Measurements from ENCODE around the gene ZBTB12.
"Not testable (repeated sequence)": the region's sequence is repeated elsewhere in the genome, so short reads cannot be mapped to it uniquely, and the experiment has no call there.

Gene ZBTB12

GRCh38 chr6:31915351-31915750 lies 13.5 kb upstream of the ZBTB12 start:
- TF ChIP-seq FOXP2 (optimal IDR thresholded peaks at IDR 0.05; ENCODE audit: control extremely low read depth, extremely low read length, insufficient read depth) (no peak), EZH2 (IDR thresholded peaks at IDR 0.05) (no peak), POLR2AphosphoS5 (IDR thresholded peaks at IDR 0.05; ENCODE audit: borderline replicate concordance, low read depth, low read length) (no peak)
- H3K36me3 ChIP-seq (ENCODE audit: insufficient read depth, low read length), result no peaks in the 10 kb centered on the region

GRCh38 chr6:31911826-31912585 lies 10.1 kb upstream of the ZBTB12 start:
- Histone ChIP-seq H3K9ac (ENCODE audit: insufficient read length) (no peak overlapping the region), H3K4me3 (no peak overlapping the region), H3K9me3 (ENCODE audit: low read depth, low read length) (no peaks in the 10 kb centered on the region), H3K27ac (no peak overlapping the region), H3K36me3 (ENCODE audit: insufficient read depth, low read length) (no peaks in the 10 kb centered on the region)
- TF ChIP-seq FOXP2 (optimal IDR thresholded peaks at IDR 0.05; ENCODE audit: control extremely low read depth, extremely low read length, insufficient read depth) (no peak), EZH2 (IDR thresholded peaks at IDR 0.05) (no peak), POLR2AphosphoS5 (IDR thresholded peaks at IDR 0.05; ENCODE audit: borderline replicate concordance, low read depth, low read length) (no peak)
- no peak for DNase-seq (ENCODE audit: low read depth, low spot score)

More at GRCh38 chr6:31915351-31915750, 13.5 kb upstream of the ZBTB12 start:
- DNase-seq (ENCODE audit: low read depth, low spot score), result no peak
- Histone ChIP-seq H3K27ac (no peak overlapping the region), H3K9me3 (ENCODE audit: low read depth, low read length) (no peaks in the 10 kb centered on the region), H3K4me3 (no peak overlapping the region), H3K9ac (ENCODE audit: insufficient read length) (no peak overlapping the region)

GRCh38 chr6:31909298-31909697 lies 7.4 kb upstream of the ZBTB12 start:
- H3K4me3 ChIP-seq; H3K9me3 ChIP-seq (ENCODE audit: low read depth, low read length); DNase-seq (ENCODE audit: low read depth, low spot score); H3K9ac ChIP-seq (ENCODE audit: insufficient read length); H3K27ac ChIP-seq; H3K36me3 ChIP-seq (ENCODE audit: insufficient read depth, low read length): not testable (repeated sequence)

DNA sequence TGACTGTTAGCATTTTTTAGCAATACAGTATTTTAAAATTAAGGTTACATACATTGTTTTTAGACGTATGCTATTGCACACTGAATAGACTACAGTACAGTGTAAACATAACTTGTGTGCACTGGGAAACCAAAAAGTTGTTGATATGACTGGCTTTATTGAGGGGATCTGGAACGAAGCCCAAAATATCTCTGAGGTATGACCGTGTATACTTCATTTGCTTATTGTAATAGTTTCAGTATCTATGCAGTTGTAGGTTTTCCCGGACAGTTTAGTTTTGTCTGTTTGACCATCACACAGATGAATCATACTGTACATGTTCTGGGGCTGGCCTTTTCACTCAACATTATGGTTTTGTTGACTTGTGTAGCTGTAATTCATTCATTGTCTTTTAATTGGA lies 6.9 kb upstream of the ZBTB12 start:
- no peaks in the 10 kb centered on the region for H3K36me3 ChIP-seq (ENCODE audit: insufficient read depth, low read length)
- no peak for TF ChIP-seq POLR2AphosphoS5 (IDR thresholded peaks at IDR 0.05; ENCODE audit: borderline replicate concordance, low read depth, low read length)
- TF ChIP-seq FOXP2 (optimal IDR thresholded peaks at IDR 0.05; ENCODE audit: control extremely low read depth, extremely low read length, insufficient read depth), result no peak
- no peak for TF ChIP-seq EZH2 (IDR thresholded peaks at IDR 0.05)
- DNase-seq (ENCODE audit: low read depth, low spot score), result no peak
- no peak overlapping the region for H3K4me3 ChIP-seq
- no peak overlapping the region for H3K9ac ChIP-seq (ENCODE audit: insufficient read length)
- peak overlapping the region; percentile 60; the same call in 1 of the 2 replicates for H3K27ac ChIP-seq
- no peaks in the 10 kb centered on the region for H3K9me3 ChIP-seq (ENCODE audit: low read depth, low read length)

DNA sequence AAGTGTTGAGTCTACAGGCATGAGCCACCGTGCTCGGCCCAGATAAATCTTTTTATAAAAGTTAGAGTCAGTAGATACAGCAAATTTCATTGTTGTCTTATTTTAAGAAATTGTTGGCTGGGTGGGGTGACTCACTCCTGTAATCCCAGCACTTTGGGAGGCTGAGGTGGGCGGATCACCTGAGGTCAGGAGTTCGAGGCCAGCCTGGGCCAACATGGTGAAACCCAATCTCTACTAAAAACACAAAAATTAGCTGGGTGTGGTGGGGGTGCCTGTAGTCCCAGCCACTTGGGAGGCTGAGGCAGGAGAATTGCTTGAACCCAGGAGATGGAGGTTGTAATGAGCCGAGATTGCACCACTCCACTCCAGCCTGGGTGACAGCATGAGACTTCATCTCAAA lies 6.4 kb upstream of the ZBTB12 start:
- H3K9me3 ChIP-seq (ENCODE audit: low read depth, low read length); DNase-seq (ENCODE audit: low read depth, low spot score); H3K27ac ChIP-seq: not testable (repeated sequence)

DNA sequence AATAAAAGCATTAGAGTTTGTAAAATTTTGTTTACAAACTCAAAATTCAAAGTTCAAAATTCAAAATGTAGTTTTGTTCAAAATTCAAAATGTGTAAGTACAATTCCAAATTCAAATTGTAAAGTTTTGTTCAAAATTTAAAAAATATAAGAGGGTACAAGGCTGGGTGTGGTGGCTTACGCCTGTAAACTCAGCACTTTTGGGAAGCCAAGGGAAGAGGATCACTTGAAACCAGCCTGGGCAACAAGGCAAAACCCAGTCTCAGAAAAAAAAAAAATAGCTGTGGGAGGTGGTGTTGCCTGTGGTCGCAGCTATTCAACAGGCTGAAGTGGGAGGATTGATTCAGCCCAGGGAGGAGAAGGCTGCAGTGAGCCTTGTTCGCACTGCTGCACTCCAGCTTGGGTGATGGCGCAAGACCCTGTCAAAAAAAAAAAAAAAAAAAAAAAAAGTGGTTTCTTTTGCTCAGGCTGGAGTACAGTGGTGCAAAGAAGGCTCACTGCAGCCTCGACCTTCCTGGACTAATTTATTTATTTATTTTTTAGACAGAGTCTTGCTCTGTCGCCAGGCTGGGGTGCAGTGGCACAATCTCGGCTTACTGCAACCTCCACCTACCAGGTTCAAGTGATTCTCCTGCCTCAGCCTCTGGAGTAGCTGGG lies 5.4 kb upstream of the ZBTB12 start:
- H3K27ac ChIP-seq, result 0 out of 2 replicates have a peak overlapping the region, but pooled peaks have one; percentile 3
- no peak for DNase-seq (ENCODE audit: low read depth, low spot score)
- TF ChIP-seq EZH2 (IDR thresholded peaks at IDR 0.05), result no peak
- TF ChIP-seq POLR2AphosphoS5 (IDR thresholded peaks at IDR 0.05; ENCODE audit: borderline replicate concordance, low read depth, low read length), result no peak
- H3K36me3 ChIP-seq (ENCODE audit: insufficient read depth, low read length), result no peaks in the 10 kb centered on the region
- H3K9me3 ChIP-seq (ENCODE audit: low read depth, low read length), result no peaks in the 10 kb centered on the region
- H3K4me3 ChIP-seq, result no peak overlapping the region
- H3K9ac ChIP-seq (ENCODE audit: insufficient read length), result no peak overlapping the region

More for the DNA sequence above, 6.4 kb upstream of the ZBTB12 start:
- not testable (repeated sequence) for H3K4me3 ChIP-seq; H3K36me3 ChIP-seq (ENCODE audit: insufficient read depth, low read length); H3K9ac ChIP-seq (ENCODE audit: insufficient read length)

- H3K9me3 ChIP-seq (ENCODE audit: low read depth, low read length); H3K4me3 ChIP-seq; DNase-seq (ENCODE audit: low read depth, low spot score); H3K27ac ChIP-seq; H3K9ac ChIP-seq (ENCODE audit: insufficient read length); H3K36me3 ChIP-seq (ENCODE audit: insufficient read depth, low read length): not testable (repeated sequence)
These were observed 4.8 kb upstream of the ZBTB12 start for GRCh38 chr6:31906727-31907126.

- Histone ChIP-seq H3K9ac (ENCODE audit: insufficient read length) (no peak overlapping the region), H3K36me3 (ENCODE audit: insufficient read depth, low read length) (no peaks in the 10 kb centered on the region), H3K4me3 (no peak overlapping the region), H3K27ac (no peak overlapping the region), H3K9me3 (ENCODE audit: low read depth, low read length) (no peaks in the 10 kb centered on the region)
- DNase-seq (ENCODE audit: low read depth, low spot score), result no peak
- TF ChIP-seq FOXP2 (optimal IDR thresholded peaks at IDR 0.05; ENCODE audit: control extremely low read depth, extremely low read length, insufficient read depth) (no peak), EZH2 (IDR thresholded peaks at IDR 0.05) (no peak), POLR2AphosphoS5 (IDR thresholded peaks at IDR 0.05; ENCODE audit: borderline replicate concordance, low read depth, low read length) (no peak)
These were observed 4.2 kb upstream of the ZBTB12 start for GRCh38 chr6:31906122-31906521.

DNA sequence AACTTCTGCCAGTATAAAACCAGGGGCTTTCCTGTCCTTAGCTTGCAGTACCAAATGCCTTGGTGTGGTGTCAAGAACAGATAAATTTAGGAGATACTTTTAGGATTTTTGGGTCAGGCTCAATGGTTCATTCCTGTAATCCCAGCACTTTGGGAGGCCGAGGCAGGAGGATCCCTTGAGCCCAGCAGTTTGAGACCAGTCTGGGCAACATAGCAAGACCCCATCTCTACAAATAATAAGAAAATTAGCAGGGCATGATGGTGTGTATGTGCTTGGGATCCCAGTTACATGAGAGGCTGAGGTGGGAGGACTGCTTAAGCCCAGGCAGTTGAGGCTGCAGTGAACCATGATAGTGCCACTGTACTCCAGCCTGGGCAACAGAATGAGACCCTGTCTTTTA lies 3.2 kb upstream of the ZBTB12 start:
- Histone ChIP-seq H3K27ac (no peak overlapping the region), H3K9me3 (ENCODE audit: low read depth, low read length) (no peaks in the 10 kb centered on the region), H3K9ac (ENCODE audit: insufficient read length) (no peak overlapping the region), H3K36me3 (ENCODE audit: insufficient read depth, low read length) (no peaks in the 10 kb centered on the region), H3K4me3 (no peak overlapping the region)
- DNase-seq (ENCODE audit: low read depth, low spot score), result no peak
- no peak for TF ChIP-seq FOXP2 (optimal IDR thresholded peaks at IDR 0.05; ENCODE audit: control extremely low read depth, extremely low read length, insufficient read depth)
- no peak for TF ChIP-seq EZH2 (IDR thresholded peaks at IDR 0.05)
- no peak for TF ChIP-seq POLR2AphosphoS5 (IDR thresholded peaks at IDR 0.05; ENCODE audit: borderline replicate concordance, low read depth, low read length)

Measured in SK-N-MC (cell line).